Keratinocyte (primary cell): ENCODE data around the gene ITCH. TPM values are rescaled to one million over a fixed set of nuclear protein-coding genes. Genes with fewer than 3 reads are reported as not detected.

Experiments used
- DNase-seq: peaks from one replicate; pipeline ENCODE4 v3.0.0-alpha.2; 2011; ENCODE audit warnings: low read depth, missing footprints, low spot score
- FAIRE-seq: peaks from 2 replicates; lab custom pipeline; 2011; peaks lifted over from hg19 to GRCh38; lab: Jason Lieb, UNC
- H2AFZ ChIP-seq: 2 replicates; pipeline ENCODE4 v1.6.0; 2012; ENCODE audit warnings: low read length, control low read depth, inconsistent platforms; ENCODE audit not compliant: control insufficient read depth
- H3K27ac ChIP-seq: 2 replicates; pipeline ENCODE4 v1.5.1; 2011; ENCODE audit warnings: low read length; ENCODE audit not compliant: control insufficient read depth, insufficient read depth
- H3K27me3 ChIP-seq: 3 replicates; pipeline ENCODE4 v1.6.0; 2011; ENCODE audit warnings: low read length; ENCODE audit not compliant: control insufficient read depth, insufficient read depth; ENCODE audit errors: extremely low read depth
- H3K36me3 ChIP-seq, 2 experiments: 2 replicates in 1 of 2; 3 replicates in 1 of 2; pipeline ENCODE4 v1.5.1; 2011; ENCODE audit warnings: low read length in 2 of 2, mild to moderate bottlenecking in 1 of 2; ENCODE audit not compliant: control insufficient read depth in 2 of 2, insufficient read depth in 2 of 2; ENCODE audit errors: extremely low read depth in 1 of 2
- H3K4me1 ChIP-seq: 3 replicates; pipeline ENCODE4 v1.5.1; 2011; ENCODE audit warnings: low read length; ENCODE audit not compliant: control insufficient read depth, insufficient read depth; ENCODE audit errors: extremely low read depth
- H3K4me2 ChIP-seq: 3 replicates; pipeline ENCODE4 v1.6.0; 2011; ENCODE audit warnings: low read depth, low read length; ENCODE audit not compliant: control insufficient read depth, insufficient read depth; ENCODE audit errors: extremely low read depth
- H3K4me3 ChIP-seq, 3 experiments: fragments of 200-600 bp in 1 of 3; sonication (generic) in 1 of 3; 2 replicates in 2 of 3; 3 replicates in 1 of 3; pipeline ENCODE4 v1.5.1; 2011 to 2016; ENCODE audit warnings: low read length in 3 of 3, mild to moderate bottlenecking in 3 of 3, control low read depth in 2 of 3, inconsistent platforms in 1 of 3, low read depth in 1 of 3, mixed read lengths in 1 of 3, mixed run types in 1 of 3, moderate library complexity in 1 of 3; ENCODE audit not compliant: control insufficient read depth in 2 of 3, insufficient read depth in 2 of 3; ENCODE audit errors: extremely low read depth in 1 of 3
- H3K79me2 ChIP-seq: 2 replicates; pipeline ENCODE4 v1.6.0; 2012; ENCODE audit warnings: low read length; ENCODE audit not compliant: control insufficient read depth, insufficient read depth
- H3K9ac ChIP-seq: 3 replicates; pipeline ENCODE4 v1.6.0; 2011; ENCODE audit warnings: low read length; ENCODE audit not compliant: control insufficient read depth, insufficient read depth; ENCODE audit errors: extremely low read depth
- H3K9me1 ChIP-seq: 3 replicates; pipeline ENCODE4 v1.6.0; 2011; ENCODE audit warnings: low read length; ENCODE audit not compliant: control insufficient read depth, insufficient read depth; ENCODE audit errors: extremely low read depth
- H3K9me3 ChIP-seq: 2 replicates; pipeline ENCODE4 v1.5.1; 2012; ENCODE audit warnings: low read depth, low read length; ENCODE audit not compliant: control insufficient read depth
- H4K20me1 ChIP-seq: 3 replicates; pipeline ENCODE4 v1.6.0; 2011; ENCODE audit warnings: low read length; ENCODE audit not compliant: control insufficient read depth, insufficient read depth; ENCODE audit errors: extremely low read depth
- CTCF ChIP-seq, 3 experiments: IDR thresholded peaks in 1 of 3; conservative IDR thresholded peaks in 1 of 3; optimal IDR thresholded peaks in 1 of 3; 2 replicates in 2 of 3; 3 replicates in 1 of 3; pipeline versions ENCODE3 to v1.5.1; 2011; ENCODE audit warnings: low read length in 3 of 3, mild to moderate bottlenecking in 3 of 3, moderate library complexity in 2 of 3, control low read depth in 1 of 3, inconsistent platforms in 1 of 3; ENCODE audit not compliant: insufficient read depth in 2 of 3; ENCODE audit errors: extremely low read depth in 1 of 3
- EZH2 ChIP-seq: IDR thresholded peaks from one replicate; pipeline ENCODE4 v1.6.1; 2012; ENCODE audit warnings: inconsistent platforms, mild to moderate bottlenecking, low read length, moderate library complexity
- dilution Hi-C: fragments of 300-500 bp; cut with MboI; formaldehyde crosslinking; loops from one replicate; pipeline ENCODE4 v1.7.0; 2020; ENCODE audit warnings: low sequenced_read_pairs; ENCODE audit not compliant: extremely low pct_ligation_motif_present
- polyA minus RNA-seq, 3 experiments: library from RNA; depleted of rRNA, polyadenylated mRNA; stranded (reverse); fragments of >200 nt; gene quantifications; 1 replicate in 1 of 3; 2 replicates in 1 of 3; 3 replicates in 1 of 3; pipeline ENCODE4 v1.2.3, GENCODE V29; 2011
- polyA plus RNA-seq, 5 experiments: library from polyadenylated mRNA; depleted of rRNA in 3 of 5; stranded (reverse) in 3 of 5; stranded (forward) in 1 of 5; unstranded in 1 of 5; fragments of >200 nt; gene quantifications; 1 replicate in 1 of 5; 2 replicates in 3 of 5; 3 replicates in 1 of 5; pipeline versions ENCODE4 v1.2.1 to v1.2.3, GENCODE V29; 2011 to 2012; ENCODE audit warnings: missing spikeins in 2 of 5, low read depth in 1 of 5, low replicate concordance in 1 of 5

ITCH gene
- 22.8 to 42.5 TPM (median 29.1 TPM) in 3 replicates for polyA plus RNA-seq
- 66.5 TPM for polyA plus RNA-seq (2011; ENCODE audit: low read depth)
- polyA plus RNA-seq (2011; cell fraction: cytosol; rRNA removed) = 20.0 and 34.3 TPM in 2 replicates
- 32.0 and 36.8 TPM in 2 replicates for polyA plus RNA-seq (2011; cell fraction: nucleus; rRNA removed)
- 34.9 and 52.6 TPM in 2 replicates for polyA plus RNA-seq (2012; ENCODE audit: low replicate concordance)
- 35.9 to 86.8 TPM (median 52.7 TPM) in 3 replicates for polyA minus RNA-seq
- 32.0 TPM for polyA minus RNA-seq (2011; cell fraction: cytosol; rRNA and poly(A)+ RNA removed)
- polyA minus RNA-seq (2011; cell fraction: nucleus; rRNA and poly(A)+ RNA removed) = 28.1 and 65.2 TPM in 2 replicates

DNA sequence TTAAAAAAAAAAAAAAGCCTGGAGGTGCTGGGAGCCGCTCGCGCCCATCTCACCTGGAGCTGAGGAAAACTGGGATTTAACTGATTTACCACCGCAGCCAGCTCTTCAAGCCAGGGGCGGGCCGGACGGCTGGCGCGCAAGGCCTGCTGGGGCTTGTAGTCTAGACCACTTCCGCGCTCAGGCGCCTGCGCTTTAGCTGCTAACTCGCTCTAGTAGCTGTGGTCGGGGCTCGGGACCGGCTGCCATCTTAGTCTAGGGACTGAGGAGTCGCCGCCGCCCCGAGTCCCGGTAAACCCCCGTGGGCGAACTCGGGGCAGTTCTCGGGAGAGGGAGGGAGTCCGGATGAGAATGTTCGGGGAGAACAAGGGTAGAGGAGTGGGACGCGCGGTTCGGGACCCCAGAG is at the start of gene ITCH:
ITCH (plus strand) TSS at position 212 of the 403 bp plus-strand sequence. CDS start 30,539 bp downstream, outside the sequence.
- dilution Hi-C loops = no loop called here
- Histone ChIP-seq H3K36me3 (peaks cover 1 to 18% of the 10 kb centered on the region in 2 experiments), H4K20me1 (no peaks in the 10 kb centered on the region), H3K27ac (peak within 1 kb of the TSS; percentile 91), H3K4me1 (peaks cover 45% of the 10 kb centered on the region), H3K9me3 (no peaks in the 10 kb centered on the region), H3K9ac (peak within 1 kb of the TSS; percentile 97), H3K4me2 (peak within 1 kb of the TSS; percentile 90), H3K9me1 (no peaks in the 10 kb centered on the region), H3K4me3 (peak within 1 kb of the TSS; percentile 95 to 98 (median 97)), H3K79me2 (peaks cover 50% of the 10 kb centered on the region), H2AFZ (peak within 1 kb of the TSS; percentile 68), H3K27me3 (no peaks in the 10 kb centered on the region)
- peak; percentile 90 for DNase-seq
- TF ChIP-seq EZH2 = no peak
- TF ChIP-seq CTCF (optimal IDR thresholded peaks at IDR 0.05 in 1 of 3, IDR thresholded peaks at IDR 0.05 in 1 of 3, conservative IDR thresholded peaks at IDR 0.05 in 1 of 3; ENCODE audit: extremely low read depth in 1 of 3, insufficient read depth in 2 of 3, low read length in 3 of 3) = no peak
- no peak for FAIRE-seq

DNA sequence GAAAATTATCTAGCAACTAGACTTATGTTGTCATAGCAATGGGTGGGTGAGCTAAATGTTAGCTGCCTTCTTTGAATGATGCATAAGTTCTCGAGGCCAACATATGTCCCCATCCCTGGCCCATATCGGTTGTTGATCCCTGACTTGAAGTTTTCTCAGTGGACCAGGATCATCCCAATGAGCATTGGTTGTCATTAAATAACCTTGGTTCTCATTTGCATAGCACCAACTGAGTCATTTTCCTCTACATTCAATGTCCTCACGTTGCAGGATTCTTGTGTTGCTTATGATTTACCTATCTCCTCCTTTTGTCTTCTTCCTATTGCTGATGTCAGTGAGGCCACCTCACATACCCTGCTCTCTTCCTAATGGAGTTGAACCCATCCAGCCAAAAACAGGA is 47.8 kb upstream of the ITCH start:
- Histone ChIP-seq H3K4me1 (peaks cover 53% of the 10 kb centered on the region), H3K36me3 (no peaks in the 10 kb centered on the region), H3K4me3 (no peak overlapping the region), H3K9me3 (peaks cover 2% of the 10 kb centered on the region), H3K27me3 (no peaks in the 10 kb centered on the region), H3K9me1 (no peaks in the 10 kb centered on the region), H3K27ac (peak overlapping the region; percentile 88), H3K4me2 (peak overlapping the region; percentile 19), H4K20me1 (no peaks in the 10 kb centered on the region), H3K79me2 (no peaks in the 10 kb centered on the region), H3K9ac (peak overlapping the region; percentile 40), H2AFZ (no peak overlapping the region)
- no peak for DNase-seq
- FAIRE-seq = peak; percentile 88
- TF ChIP-seq CTCF (optimal IDR thresholded peaks at IDR 0.05 in 1 of 3, IDR thresholded peaks at IDR 0.05 in 1 of 3, conservative IDR thresholded peaks at IDR 0.05 in 1 of 3; ENCODE audit: extremely low read depth in 1 of 3, insufficient read depth in 2 of 3, low read length in 3 of 3) = no peak
- no peak for TF ChIP-seq EZH2
- dilution Hi-C loops = no loop called here
